Retinal pigment epithelial cell (primary cell): ENCODE data around the gene FRY.

Source experiments
- DNase-seq: peaks from one replicate; pipeline ENCODE4 v3.0.0-alpha.2; 2010; ENCODE audit warnings: low read depth
- H3K4me3 ChIP-seq: 2 replicates; pipeline ENCODE4 v1.5.1; 2011; ENCODE audit warnings: mild to moderate bottlenecking, low read length, control low read depth, moderate library complexity
- TF ChIP-seq, protein P1 (sequence below): conservative IDR thresholded peaks from 2 replicates; pipeline ENCODE4 v1.5.1; 2011; ENCODE audit warnings: low read depth, low read length, control low read depth, inconsistent platforms

Gene FRY

DNA sequence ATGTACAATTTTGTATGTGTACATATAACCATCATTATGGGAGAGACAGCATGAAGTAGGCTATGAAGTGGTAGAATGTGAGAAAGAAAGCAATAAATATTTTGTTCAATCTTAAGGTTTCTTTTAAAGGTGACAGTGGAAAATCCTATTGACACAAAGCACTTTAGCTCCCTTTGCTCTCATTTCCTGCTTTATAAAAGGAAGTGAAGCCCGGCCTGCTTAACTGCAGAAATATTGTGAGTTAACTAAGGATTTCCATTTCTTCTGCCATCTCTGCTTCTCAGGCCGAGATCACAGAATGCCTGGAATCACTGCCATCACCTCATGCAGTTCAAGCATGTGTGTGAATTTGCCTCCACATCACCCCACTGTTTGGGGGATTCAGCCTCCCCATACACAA, 83.5 kb downstream of the FRY start:
- no peak overlapping the region for H3K4me3 ChIP-seq
- TF ChIP-seq, protein P1, sequence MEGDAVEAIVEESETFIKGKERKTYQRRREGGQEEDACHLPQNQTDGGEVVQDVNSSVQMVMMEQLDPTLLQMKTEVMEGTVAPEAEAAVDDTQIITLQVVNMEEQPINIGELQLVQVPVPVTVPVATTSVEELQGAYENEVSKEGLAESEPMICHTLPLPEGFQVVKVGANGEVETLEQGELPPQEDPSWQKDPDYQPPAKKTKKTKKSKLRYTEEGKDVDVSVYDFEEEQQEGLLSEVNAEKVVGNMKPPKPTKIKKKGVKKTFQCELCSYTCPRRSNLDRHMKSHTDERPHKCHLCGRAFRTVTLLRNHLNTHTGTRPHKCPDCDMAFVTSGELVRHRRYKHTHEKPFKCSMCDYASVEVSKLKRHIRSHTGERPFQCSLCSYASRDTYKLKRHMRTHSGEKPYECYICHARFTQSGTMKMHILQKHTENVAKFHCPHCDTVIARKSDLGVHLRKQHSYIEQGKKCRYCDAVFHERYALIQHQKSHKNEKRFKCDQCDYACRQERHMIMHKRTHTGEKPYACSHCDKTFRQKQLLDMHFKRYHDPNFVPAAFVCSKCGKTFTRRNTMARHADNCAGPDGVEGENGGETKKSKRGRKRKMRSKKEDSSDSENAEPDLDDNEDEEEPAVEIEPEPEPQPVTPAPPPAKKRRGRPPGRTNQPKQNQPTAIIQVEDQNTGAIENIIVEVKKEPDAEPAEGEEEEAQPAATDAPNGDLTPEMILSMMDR: no peak
- DNase-seq: no peak

DNA sequence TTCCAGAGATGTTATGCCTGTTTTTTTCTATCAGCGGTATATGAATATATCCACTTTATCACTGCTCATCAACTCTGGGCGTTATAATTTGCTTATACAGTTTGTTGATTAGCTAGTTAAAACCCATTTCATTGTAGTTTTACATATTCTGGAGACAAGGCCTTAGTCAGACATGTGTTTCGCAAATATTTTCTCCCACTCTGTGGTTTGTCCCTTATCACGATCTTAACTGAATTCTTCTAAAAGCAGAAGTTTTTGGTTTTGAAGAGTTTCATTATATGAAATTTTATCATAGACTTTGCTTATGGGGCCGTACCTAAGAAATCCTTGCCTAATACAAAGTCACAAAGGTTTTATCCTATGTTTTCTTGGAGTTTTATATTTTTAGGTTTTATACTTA, 84.6 kb downstream of the FRY start:
- TF ChIP-seq, protein P1: no peak
- H3K4me3 ChIP-seq: no peak overlapping the region
- no peak for DNase-seq

- H3K4me3 ChIP-seq: no peak overlapping the region
These were observed 85.4 kb downstream of the FRY start for GRCh38 chr13:32117001-32117400.

GRCh38 chr13:32117701-32118100, 86.1 kb downstream of the FRY start:
- TF ChIP-seq, protein P1: no peak
- no peak for DNase-seq
- H3K4me3 ChIP-seq: no peak overlapping the region

More at GRCh38 chr13:32117001-32117400, 85.4 kb downstream of the FRY start:
- TF ChIP-seq, protein P1: no peak
- DNase-seq: no peak

GRCh38 chr13:32121316-32121715, 89.7 kb downstream of the FRY start:
- TF ChIP-seq, protein P1: no peak
- no peak overlapping the region for H3K4me3 ChIP-seq
- DNase-seq: no peak

GRCh38 chr13:32124743-32125142, 93.2 kb downstream of the FRY start:
- TF ChIP-seq, protein P1: no peak
- no peak for DNase-seq
- no peak overlapping the region for H3K4me3 ChIP-seq

DNA sequence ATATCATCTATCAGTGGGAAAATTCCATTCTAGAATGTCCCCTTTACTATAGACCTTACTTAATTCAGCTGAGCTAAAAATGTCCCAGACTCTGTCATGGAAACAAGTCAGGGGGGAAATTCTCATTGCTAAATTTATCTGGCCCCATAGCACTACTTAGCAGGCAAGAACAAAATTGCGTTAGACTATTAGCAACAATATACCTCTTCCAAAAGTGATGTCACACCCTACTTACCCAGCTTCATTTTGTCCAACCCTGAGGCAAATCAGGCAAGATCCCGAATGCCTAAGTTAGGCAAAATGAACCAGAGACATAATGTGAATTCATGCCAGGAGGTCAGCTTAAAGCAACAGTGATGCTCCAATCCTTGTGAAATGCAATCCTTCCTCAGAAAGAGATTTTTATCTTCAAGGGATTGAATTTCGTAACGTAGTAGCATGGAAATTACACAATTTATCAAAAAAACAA, 93.7 kb downstream of the FRY start:
- TF ChIP-seq, protein P1: no peak
- H3K4me3 ChIP-seq: no peak overlapping the region
- no peak for DNase-seq
